ENCODE measurements around the gene CDC42EP2.

DNA sequence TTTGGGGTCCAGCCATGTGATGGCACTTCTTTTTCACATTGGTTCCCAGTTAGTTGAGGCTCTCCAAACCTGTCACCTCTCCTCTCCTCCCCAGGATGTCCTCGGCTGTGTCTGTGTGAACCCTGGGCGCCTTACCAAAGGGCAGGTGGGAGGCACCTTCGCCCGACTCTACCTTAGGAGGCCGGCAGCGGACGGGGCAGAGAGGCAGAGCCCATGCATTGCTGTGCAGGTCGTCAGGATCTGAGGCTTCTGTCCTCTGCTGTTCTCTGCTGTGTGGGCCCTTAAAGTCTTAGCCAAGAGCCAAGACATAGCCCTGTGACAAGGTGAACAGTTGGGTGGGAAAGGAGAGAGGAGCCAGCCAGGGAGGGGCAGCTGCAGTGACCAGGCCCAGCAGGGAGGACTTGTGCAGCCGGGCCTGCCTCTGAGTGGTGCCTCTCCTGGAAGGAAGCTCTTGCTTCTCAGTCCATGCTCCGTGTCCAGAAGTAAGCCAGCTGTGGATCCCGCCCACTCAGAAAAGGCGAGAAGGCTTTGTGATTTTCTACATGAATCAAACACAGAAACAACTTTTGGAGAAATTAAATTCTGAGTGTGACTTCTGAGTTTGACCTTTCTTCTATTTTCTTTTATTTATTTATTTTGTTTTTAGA, 17.5 kb upstream of the CDC42EP2 start:
- TF ChIP-seq CTCF (IDR thresholded peaks at IDR 0.05) (no peak), POLR2A (IDR thresholded peaks at IDR 0.05) (no peak)
